ENCODE data around the gene BLM. TPM values are rescaled to one million over a fixed set of nuclear protein-coding genes. Genes with fewer than 3 reads are reported as not detected.
"Not testable (repeated sequence)": the region's sequence is repeated elsewhere in the genome, so short reads cannot be mapped to it uniquely, and the experiment has no call there.

BLM gene
- total RNA-seq, 1 donor from 2014 or later, result 58.0 TPM

DNA sequence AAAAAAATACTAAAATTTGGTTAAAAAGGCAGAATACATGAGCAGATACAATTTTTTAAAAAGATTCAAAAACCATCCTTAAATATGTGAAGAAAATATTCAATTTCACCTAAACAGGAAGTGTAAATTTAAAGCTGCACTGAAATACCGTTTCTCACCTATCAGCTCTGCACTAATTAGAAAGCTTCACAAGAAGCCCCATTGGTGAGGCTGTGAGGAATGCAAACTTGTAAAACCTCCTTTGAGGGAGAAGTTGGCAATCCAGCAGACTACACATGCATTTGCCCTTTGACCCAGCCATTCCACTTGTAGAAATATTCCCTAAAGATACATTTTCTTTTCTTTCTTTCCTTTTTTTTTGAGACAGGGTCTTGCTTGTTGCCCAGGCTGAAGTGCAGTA, 18.8 kb downstream of the BLM start:
- Mint-ChIP-seq H3K9me3 (peaks cover 10% of the 10 kb centered on the region), H3K27ac (no peak overlapping the region), H3K27me3 (ENCODE audit: insufficient read depth, low read depth) (no peaks in the 10 kb centered on the region), H3K4me1 (no peaks in the 10 kb centered on the region), H3K4me3 (no peak overlapping the region), H3K36me3 (peaks cover 22% of the 10 kb centered on the region)
- H3F3A ChIP-seq (ENCODE audit: low read depth), result no peaks in the 10 kb centered on the region
- TF ChIP-seq EZH2 (IDR thresholded peaks at IDR 0.05) (no peak), EZH2phosphoT487 (IDR thresholded peaks at IDR 0.05) (no peak)
- TF ChIP-seq, protein P1, sequence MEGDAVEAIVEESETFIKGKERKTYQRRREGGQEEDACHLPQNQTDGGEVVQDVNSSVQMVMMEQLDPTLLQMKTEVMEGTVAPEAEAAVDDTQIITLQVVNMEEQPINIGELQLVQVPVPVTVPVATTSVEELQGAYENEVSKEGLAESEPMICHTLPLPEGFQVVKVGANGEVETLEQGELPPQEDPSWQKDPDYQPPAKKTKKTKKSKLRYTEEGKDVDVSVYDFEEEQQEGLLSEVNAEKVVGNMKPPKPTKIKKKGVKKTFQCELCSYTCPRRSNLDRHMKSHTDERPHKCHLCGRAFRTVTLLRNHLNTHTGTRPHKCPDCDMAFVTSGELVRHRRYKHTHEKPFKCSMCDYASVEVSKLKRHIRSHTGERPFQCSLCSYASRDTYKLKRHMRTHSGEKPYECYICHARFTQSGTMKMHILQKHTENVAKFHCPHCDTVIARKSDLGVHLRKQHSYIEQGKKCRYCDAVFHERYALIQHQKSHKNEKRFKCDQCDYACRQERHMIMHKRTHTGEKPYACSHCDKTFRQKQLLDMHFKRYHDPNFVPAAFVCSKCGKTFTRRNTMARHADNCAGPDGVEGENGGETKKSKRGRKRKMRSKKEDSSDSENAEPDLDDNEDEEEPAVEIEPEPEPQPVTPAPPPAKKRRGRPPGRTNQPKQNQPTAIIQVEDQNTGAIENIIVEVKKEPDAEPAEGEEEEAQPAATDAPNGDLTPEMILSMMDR (IDR thresholded peaks at IDR 0.05), result no peak
- H3K4me1 ChIP-seq, result no peaks in the 10 kb centered on the region
- no peaks in the 10 kb centered on the region for H4K20me1 ChIP-seq (ENCODE audit: low read depth)
- H3K4me3 ChIP-seq, result no peak overlapping the region
- no peak for DNase-seq (ENCODE audit: low spot score)
- H3K4me2 ChIP-seq, result no peak overlapping the region
- no peak overlapping the region for H2AFZ ChIP-seq (replicated peaks)
- H3K27ac ChIP-seq, result no peak overlapping the region
- no peak overlapping the region for H3K9ac ChIP-seq
- H3K79me2 ChIP-seq (ENCODE audit: low read depth), result peaks cover 96% of the 10 kb centered on the region
- H3K27me3 ChIP-seq, result no peaks in the 10 kb centered on the region
- no peaks in the 10 kb centered on the region for H3K9me3 ChIP-seq (ENCODE audit: low read depth)
- H3K36me3 ChIP-seq, result peaks cover 8% of the 10 kb centered on the region

DNA sequence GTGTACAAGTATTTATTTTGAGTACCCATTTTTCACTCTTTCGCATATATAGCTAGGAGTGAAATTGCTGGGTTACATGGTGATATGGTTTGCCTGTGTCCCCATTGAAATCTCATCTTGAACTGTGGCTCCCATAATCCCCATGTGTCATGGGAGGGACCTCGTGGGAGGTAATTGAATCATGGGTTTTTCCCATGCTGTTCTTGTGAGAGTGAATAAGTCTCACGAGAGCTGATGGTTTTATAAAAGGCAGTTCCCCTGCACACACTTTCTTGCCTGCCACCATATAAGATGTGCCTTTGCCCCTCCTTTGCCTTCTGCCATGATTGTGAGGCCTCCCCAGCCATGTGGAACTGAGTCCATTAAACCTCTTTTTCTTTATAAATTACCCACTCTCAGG, 23.4 kb downstream of the BLM start:
- H3K4me3 ChIP-seq; H3K27me3 Mint-ChIP-seq (ENCODE audit: insufficient read depth, low read depth); H3K4me2 ChIP-seq; DNase-seq (ENCODE audit: low spot score); H3K27me3 ChIP-seq; H2AFZ ChIP-seq (replicated peaks); H3F3A ChIP-seq (ENCODE audit: low read depth); H3K9me3 Mint-ChIP-seq; H3K9ac ChIP-seq; H3K27ac Mint-ChIP-seq; H3K27ac ChIP-seq; H3K36me3 Mint-ChIP-seq; H3K36me3 ChIP-seq; H3K4me1 ChIP-seq; H3K4me3 Mint-ChIP-seq; H3K9me3 ChIP-seq (ENCODE audit: low read depth); H4K20me1 ChIP-seq (ENCODE audit: low read depth); H3K4me1 Mint-ChIP-seq: not testable (repeated sequence)
- peaks cover 99% of the 10 kb centered on the region for H3K79me2 ChIP-seq (ENCODE audit: low read depth)

DNA sequence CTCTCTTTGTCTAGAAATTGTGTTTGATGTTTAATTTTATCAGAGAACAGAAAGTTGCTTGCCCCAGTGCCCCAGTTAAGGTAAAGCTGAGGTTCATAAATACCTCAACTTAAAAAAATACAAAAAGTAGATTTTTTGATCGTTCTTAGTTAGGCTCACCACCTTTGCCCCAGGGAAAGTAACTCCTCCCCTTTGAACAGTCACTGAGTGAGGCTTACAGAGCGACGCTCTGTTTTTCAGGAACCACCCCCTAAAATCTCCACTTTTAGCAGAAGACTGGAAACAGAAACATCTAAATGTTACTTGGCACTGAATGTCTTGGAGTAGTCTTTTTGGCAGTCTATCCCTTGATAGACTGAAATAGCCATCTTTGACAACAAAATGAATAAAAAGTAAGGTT, 24.9 kb downstream of the BLM start:
- no peak overlapping the region for H3K9ac ChIP-seq
- H3K27me3 Mint-ChIP-seq (ENCODE audit: insufficient read depth, low read depth), result peaks cover 2% of the 10 kb centered on the region
- H3K27ac ChIP-seq, result no peak overlapping the region
- peaks cover 100% of the 10 kb centered on the region for H3K79me2 ChIP-seq (ENCODE audit: low read depth)
- no peaks in the 10 kb centered on the region for H3F3A ChIP-seq (ENCODE audit: low read depth)
- H4K20me1 ChIP-seq (ENCODE audit: low read depth), result no peaks in the 10 kb centered on the region
- H3K4me1 Mint-ChIP-seq, result peaks cover 3% of the 10 kb centered on the region
- no peak for TF ChIP-seq EZH2 (IDR thresholded peaks at IDR 0.05)
- TF ChIP-seq EZH2phosphoT487 (IDR thresholded peaks at IDR 0.05), result no peak
- TF ChIP-seq, protein P1 (IDR thresholded peaks at IDR 0.05), result no peak
- H3K4me3 Mint-ChIP-seq, result no peak overlapping the region
- H3K4me1 ChIP-seq, result peaks cover 5% of the 10 kb centered on the region
- DNase-seq (ENCODE audit: low spot score), result no peak
- H3K36me3 Mint-ChIP-seq, result peaks cover 4% of the 10 kb centered on the region
- H3K36me3 ChIP-seq, result no peaks in the 10 kb centered on the region
- no peak overlapping the region for H3K4me2 ChIP-seq
- H2AFZ ChIP-seq (replicated peaks), result no peak overlapping the region
- no peaks in the 10 kb centered on the region for H3K27me3 ChIP-seq
- no peak overlapping the region for H3K4me3 ChIP-seq
- H3K27ac Mint-ChIP-seq, result no peak overlapping the region
- H3K9me3 ChIP-seq (ENCODE audit: low read depth), result no peaks in the 10 kb centered on the region
- no peaks in the 10 kb centered on the region for H3K9me3 Mint-ChIP-seq

DNA sequence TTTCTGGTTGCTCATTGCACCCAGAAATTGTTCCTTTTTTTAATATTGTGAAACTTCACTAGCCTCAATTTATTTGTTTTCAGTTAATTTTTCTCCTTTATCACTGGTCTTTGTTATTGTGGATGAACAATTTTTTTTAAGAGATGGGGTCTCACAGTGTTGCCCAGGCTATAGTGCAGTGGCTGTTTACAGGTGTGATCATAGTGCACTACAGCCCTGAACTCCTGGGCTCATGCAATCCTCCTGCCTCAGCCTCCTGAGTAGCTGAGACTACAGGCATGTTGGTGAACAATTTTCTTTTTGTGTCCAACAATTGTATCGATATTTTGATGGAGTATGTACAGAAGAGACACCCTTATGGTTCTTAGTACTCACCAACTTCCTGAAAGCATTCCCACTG, 26.3 kb downstream of the BLM start:
- Histone ChIP-seq H3K4me1 (peaks cover 5% of the 10 kb centered on the region), H3K79me2 (ENCODE audit: low read depth) (peaks cover 96% of the 10 kb centered on the region), H2AFZ (replicated peaks) (no peak overlapping the region), H3K36me3 (no peaks in the 10 kb centered on the region), H3K27me3 (no peaks in the 10 kb centered on the region), H3F3A (ENCODE audit: low read depth) (no peaks in the 10 kb centered on the region), H3K9ac (no peak overlapping the region), H3K9me3 (ENCODE audit: low read depth) (no peaks in the 10 kb centered on the region), H3K4me3 (no peak overlapping the region), H3K4me2 (no peak overlapping the region), H4K20me1 (ENCODE audit: low read depth) (no peaks in the 10 kb centered on the region), H3K27ac (no peak overlapping the region)
- H3K27me3 Mint-ChIP-seq (ENCODE audit: insufficient read depth, low read depth), result peaks cover 2% of the 10 kb centered on the region
- TF ChIP-seq EZH2phosphoT487 (IDR thresholded peaks at IDR 0.05) (no peak), EZH2 (IDR thresholded peaks at IDR 0.05) (no peak)
- TF ChIP-seq, protein P1 (IDR thresholded peaks at IDR 0.05), result no peak
- no peak overlapping the region for H3K27ac Mint-ChIP-seq
- peaks cover 8% of the 10 kb centered on the region for H3K36me3 Mint-ChIP-seq
- no peak overlapping the region for H3K4me3 Mint-ChIP-seq
- H3K9me3 Mint-ChIP-seq, result no peaks in the 10 kb centered on the region
- no peak for DNase-seq (ENCODE audit: low spot score)
- peaks cover 3% of the 10 kb centered on the region for H3K4me1 Mint-ChIP-seq

All from neural progenitor cell (in vitro differentiated cells).